Activated naive CD8-positive, alpha-beta T cell (primary cell): ENCODE results near the gene CMTM8.

Experiments used
- H3K27ac Mint-ChIP-seq: one replicate; pipeline ENCODE4 v1.8.0; 2021; ENCODE audit warnings: mixed read lengths
- H3K27me3 Mint-ChIP-seq: one replicate; pipeline ENCODE4 v1.8.0; 2021; ENCODE audit warnings: mixed read lengths
- H3K36me3 Mint-ChIP-seq: one replicate; pipeline ENCODE4 v1.8.0; 2021; ENCODE audit warnings: mixed read lengths
- H3K4me1 Mint-ChIP-seq: one replicate; pipeline ENCODE4 v1.8.0; 2021; ENCODE audit warnings: low read depth, mixed read lengths
- H3K4me3 Mint-ChIP-seq: one replicate; pipeline ENCODE4 v1.8.0; 2021; ENCODE audit warnings: mild to moderate bottlenecking, mixed read lengths
- H3K9me3 Mint-ChIP-seq: one replicate; pipeline ENCODE4 v1.8.0; 2021; ENCODE audit warnings: low read depth, mixed read lengths

CMTM8 gene

DNA sequence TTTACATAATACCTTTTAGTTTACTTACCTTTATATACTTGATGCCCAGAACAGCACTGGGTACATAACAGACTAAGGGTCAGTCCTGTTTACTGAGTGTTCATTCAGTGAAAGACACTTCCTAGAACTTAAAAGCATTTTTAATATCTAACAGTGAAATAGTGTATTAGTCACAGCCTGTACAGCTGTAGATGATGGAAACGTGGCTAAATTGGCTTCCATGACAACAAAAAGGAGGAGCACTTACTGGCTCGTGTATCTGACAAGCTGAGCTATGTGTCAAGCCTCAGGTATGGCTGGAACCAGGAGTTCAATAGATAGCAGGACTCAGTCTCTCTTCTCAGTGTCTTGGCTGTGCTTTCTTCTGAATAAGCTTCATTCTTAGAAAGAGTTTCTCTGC, 40.2 kb downstream of the CMTM8 start:
- H3K27me3 Mint-ChIP-seq: no peaks in the 10 kb centered on the region
- H3K36me3 Mint-ChIP-seq: peaks cover 6% of the 10 kb centered on the region
- H3K4me1 Mint-ChIP-seq: peaks cover 18% of the 10 kb centered on the region
- no peak overlapping the region for H3K27ac Mint-ChIP-seq
- H3K4me3 Mint-ChIP-seq: no peak overlapping the region
- no peaks in the 10 kb centered on the region for H3K9me3 Mint-ChIP-seq

DNA sequence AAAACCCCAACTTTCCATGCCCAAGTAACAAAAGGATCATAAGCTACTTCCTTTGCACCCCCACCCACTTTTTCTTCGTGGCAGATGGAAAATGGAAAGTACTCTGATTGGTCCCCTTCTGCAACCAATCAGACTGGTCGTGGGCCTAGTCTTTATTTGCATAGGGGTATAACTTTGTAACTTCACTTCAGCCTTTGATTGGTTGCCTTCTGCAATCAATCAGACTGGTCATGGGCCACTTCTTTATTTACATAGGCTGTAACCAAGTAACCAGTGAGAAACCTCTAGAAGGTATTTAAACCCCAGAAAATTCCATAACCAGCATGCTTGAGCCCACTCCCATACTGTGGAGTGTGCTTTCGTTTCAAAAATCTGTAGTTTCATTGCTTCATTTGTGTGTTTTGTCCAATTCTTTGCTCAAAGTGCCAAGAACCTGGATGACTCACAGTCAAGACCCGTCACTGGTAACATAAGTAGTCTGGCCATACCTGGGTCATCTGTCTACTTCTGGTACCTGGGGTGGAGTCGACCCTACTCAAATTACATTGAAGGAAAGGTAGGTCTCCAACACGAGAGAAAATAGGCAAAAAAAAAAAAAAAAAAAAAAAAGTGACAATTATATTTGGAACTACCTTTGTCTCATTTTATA, 41.9 kb downstream of the CMTM8 start:
- no peaks in the 10 kb centered on the region for H3K9me3 Mint-ChIP-seq
- H3K36me3 Mint-ChIP-seq: peaks cover 6% of the 10 kb centered on the region
- peaks cover 25% of the 10 kb centered on the region for H3K4me1 Mint-ChIP-seq
- no peak overlapping the region for H3K4me3 Mint-ChIP-seq
- no peaks in the 10 kb centered on the region for H3K27me3 Mint-ChIP-seq
- no peak overlapping the region for H3K27ac Mint-ChIP-seq

DNA sequence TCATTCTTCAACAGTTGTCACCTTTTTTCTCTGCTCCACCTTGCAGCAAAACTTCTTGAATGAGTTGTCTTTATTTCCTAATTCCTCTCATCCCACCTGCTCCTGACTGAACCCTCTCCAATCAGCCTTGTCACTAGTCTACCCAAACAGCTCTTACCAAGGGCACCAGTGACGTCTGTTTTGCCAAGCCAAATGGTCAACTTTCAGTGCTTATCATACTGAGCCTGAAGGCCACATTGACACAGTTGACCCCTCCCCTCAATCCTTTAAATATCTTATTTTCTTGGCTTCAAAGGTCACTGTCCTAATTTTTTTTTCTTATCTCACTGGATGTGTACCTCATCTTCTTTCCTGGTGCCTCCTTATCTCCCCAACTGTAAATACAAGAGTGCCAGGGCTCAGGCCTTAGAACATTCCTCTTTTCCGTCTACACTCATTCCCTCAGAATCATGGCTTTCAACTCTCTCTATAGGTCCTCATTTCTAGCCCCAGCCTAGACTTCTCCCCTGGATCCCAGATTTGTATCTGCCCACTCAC, 43.2 kb downstream of the CMTM8 start:
- Mint-ChIP-seq H3K27ac (no peak overlapping the region), H3K4me1 (peaks cover 32% of the 10 kb centered on the region), H3K9me3 (no peaks in the 10 kb centered on the region), H3K36me3 (peaks cover 4% of the 10 kb centered on the region), H3K4me3 (no peak overlapping the region), H3K27me3 (no peaks in the 10 kb centered on the region)

DNA sequence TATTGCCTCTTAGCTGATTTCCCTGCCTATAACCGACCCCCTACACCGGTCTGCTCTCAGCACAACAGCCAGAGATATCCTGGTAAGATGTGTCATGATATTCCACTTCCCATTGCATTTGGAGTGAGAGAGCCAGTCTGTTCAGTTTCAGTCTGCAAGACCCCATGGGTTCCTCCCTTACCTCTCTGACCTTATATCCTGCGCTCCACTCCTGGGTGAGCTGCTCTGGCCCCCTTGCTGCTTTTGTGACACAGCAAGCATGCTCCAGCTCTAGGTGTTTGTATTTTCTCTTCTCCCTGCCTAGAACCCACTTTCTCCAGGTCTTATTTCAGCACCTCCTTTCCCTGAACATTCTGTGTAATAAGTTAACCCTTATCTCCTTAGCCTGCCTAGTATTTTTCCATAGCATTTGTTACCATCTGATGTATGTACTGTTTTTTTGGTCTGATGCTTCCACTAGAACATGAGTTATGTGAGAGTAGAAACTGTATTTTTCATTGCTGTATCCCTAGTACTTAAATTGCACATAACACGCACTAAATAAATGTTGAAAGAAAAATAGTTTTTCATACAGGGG, 44.2 kb downstream of the CMTM8 start:
- Mint-ChIP-seq H3K4me3 (no peak overlapping the region), H3K27ac (no peak overlapping the region), H3K9me3 (no peaks in the 10 kb centered on the region), H3K4me1 (peaks cover 36% of the 10 kb centered on the region), H3K27me3 (no peaks in the 10 kb centered on the region), H3K36me3 (peaks cover 4% of the 10 kb centered on the region)

DNA sequence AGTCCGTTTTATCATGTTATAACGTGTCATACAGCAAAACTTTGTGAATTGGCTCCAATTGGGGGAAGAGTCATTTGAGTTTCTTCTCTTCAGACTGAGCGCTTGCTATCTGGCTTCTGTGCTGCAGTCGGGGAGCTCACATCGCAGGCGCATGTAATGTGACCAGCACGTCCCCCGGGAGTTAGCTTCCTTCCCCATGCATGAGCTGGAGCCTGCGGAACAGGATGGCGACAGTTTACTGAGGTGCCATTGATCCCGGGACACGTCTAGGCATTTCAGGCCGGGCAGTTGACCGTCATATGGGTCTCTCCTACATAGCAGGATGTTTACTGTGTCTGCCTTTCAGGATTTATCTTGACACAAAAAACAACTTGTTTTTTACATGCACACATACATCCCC, 44.8 kb downstream of the CMTM8 start:
- H3K9me3 Mint-ChIP-seq: no peaks in the 10 kb centered on the region
- peaks cover 4% of the 10 kb centered on the region for H3K36me3 Mint-ChIP-seq
- no peak overlapping the region for H3K4me3 Mint-ChIP-seq
- H3K4me1 Mint-ChIP-seq: peaks cover 37% of the 10 kb centered on the region
- no peak overlapping the region for H3K27ac Mint-ChIP-seq
- H3K27me3 Mint-ChIP-seq: no peaks in the 10 kb centered on the region

DNA sequence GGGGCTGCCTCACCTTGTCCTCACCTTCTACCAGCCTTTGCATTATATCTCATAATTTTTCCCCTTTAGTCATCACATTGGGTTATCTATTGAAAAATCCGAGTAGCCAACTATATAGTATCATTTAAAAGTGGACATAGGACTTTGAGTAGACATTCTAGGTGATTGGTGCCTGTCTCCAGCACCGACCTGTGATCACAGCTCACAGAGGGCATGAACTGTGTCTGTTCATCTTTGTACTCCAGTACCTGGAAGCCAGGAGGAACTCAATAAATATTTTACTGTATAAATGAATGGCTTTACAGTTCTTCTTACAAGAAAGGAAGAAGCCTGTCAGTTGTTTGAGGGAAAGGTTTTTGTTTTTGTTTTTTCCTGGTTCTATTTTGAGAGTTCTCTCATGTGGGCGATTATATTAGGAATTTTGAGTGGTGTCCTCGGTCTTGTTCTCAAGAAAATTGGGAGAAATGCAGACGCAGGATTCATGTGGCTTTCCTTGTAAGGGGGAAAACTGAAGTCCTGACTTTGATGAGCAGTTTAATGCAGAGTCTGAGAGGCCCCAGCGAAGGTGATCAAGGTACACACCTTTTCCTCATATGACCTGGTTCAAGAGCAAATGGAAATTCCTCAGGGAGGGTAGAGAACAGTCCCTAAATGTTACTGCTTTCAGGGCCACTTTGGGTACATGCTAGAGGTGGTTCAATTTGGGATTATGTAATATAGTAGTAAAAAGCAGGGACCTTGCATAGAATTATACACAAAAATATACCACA, 46.1 kb downstream of the CMTM8 start:
- Mint-ChIP-seq H3K9me3 (no peaks in the 10 kb centered on the region), H3K27me3 (no peaks in the 10 kb centered on the region), H3K4me1 (peaks cover 46% of the 10 kb centered on the region), H3K4me3 (no peak overlapping the region), H3K36me3 (peaks cover 4% of the 10 kb centered on the region), H3K27ac (peak overlapping the region; percentile 72)

DNA sequence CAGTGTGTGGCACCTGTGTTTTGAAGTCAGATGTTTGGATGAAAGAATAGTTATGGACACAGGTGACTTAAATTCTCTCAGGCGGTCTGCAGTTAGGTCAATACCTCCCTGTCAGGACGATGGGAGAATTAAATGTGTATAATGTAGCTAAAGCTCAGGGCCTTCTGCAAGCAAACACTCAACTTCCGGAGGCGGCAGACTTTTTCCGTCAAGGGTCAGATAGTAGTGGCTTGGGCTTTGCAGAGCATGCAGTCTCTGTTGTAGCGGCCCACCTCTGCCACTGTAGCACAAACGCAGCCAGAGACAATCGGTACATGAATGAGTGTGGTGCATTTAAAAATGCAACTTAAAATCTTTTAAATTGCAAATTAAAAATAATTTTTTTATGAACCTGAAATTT, 47.4 kb downstream of the CMTM8 start:
- Mint-ChIP-seq H3K36me3 (peaks cover 4% of the 10 kb centered on the region), H3K27ac (peak overlapping the region; percentile 64), H3K4me3 (peak overlapping the region; percentile 22), H3K9me3 (no peaks in the 10 kb centered on the region), H3K4me1 (peaks cover 46% of the 10 kb centered on the region), H3K27me3 (no peaks in the 10 kb centered on the region)

DNA sequence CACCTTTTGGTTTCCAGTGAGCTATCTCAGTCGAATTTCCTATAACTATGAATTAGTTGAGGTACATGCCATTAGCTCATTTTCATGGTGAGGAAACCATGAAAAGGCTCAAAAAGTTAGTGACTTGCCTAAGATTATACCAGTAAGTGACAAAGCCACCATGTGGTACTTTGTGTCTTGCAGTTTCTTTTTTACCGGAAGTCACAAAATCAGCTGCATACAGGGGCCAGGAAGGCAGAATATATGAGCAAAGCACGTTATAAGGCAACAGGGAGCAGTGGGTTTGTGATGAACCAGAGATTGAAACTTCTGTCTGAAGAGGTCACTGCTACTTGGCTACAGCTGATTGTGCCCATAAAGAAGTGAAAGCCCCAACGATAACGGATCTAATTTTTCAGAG, 50.3 kb downstream of the CMTM8 start:
- no peaks in the 10 kb centered on the region for H3K36me3 Mint-ChIP-seq
- H3K27ac Mint-ChIP-seq: peak overlapping the region; percentile 75

DNA sequence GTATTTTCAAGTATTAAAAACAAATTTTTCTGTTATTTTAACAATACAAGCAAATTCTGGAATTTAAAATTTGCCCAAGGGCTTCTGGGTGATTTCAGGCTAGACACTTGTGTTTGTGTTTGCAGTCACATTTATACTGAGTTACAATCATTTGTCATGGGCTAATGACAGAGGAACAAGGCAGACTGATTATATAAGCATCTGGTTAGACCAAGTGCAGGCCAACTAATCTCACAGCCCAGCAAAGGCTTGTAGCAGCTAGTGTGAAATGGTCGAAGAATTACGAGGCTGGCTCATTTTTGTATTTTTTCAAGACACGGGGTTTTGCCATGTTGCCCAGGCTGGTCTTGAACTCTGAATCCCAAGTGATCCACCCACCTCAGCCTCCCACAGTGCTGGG, 52.1 kb downstream of the CMTM8 start:
- Mint-ChIP-seq H3K27ac (no peak overlapping the region), H3K4me3 (no peak overlapping the region)

More for the DNA sequence above, 50.3 kb downstream of the CMTM8 start:
- peak overlapping the region; percentile 1 for H3K4me3 Mint-ChIP-seq
- no peaks in the 10 kb centered on the region for H3K27me3 Mint-ChIP-seq
- H3K9me3 Mint-ChIP-seq: no peaks in the 10 kb centered on the region
- H3K4me1 Mint-ChIP-seq: peaks cover 37% of the 10 kb centered on the region

DNA sequence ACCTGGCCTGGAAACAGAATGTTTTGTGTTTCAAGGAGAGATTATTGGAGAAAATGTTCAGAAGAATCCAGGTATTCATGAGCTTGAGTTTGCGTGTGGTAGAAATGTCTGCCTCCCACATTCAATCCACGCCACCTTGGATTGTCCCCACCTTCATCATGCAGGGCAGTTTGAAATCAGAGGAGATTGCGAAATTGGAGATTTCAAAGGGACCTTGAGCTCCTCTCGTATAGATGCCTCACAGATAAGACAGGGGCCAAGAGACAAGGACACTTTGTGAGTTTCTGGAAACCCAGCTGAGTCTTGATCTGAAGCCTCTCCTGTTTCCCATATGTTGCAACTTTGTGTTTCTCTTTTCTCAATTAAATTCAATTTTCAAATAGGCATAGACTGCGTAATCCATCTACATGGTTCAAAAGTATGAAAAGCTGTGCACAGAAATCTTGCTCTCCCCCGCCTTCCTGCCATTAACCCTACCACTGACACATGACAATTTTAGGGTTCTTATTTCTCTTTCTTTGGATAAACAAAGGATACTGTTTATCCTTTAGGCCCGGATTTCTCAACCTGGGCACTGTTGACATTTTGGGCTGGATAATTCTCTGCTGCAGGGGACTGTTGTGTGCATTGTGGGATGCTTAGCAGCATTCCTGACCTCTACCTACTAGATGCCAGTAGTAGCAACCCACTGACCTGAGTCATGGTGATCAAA, 53.8 kb downstream of the CMTM8 start:
- no peaks in the 10 kb centered on the region for H3K27me3 Mint-ChIP-seq
- no peak overlapping the region for H3K4me3 Mint-ChIP-seq
- H3K36me3 Mint-ChIP-seq: no peaks in the 10 kb centered on the region
- no peak overlapping the region for H3K27ac Mint-ChIP-seq
- no peaks in the 10 kb centered on the region for H3K9me3 Mint-ChIP-seq
- H3K4me1 Mint-ChIP-seq: peaks cover 23% of the 10 kb centered on the region

More for the DNA sequence above, 52.1 kb downstream of the CMTM8 start:
- H3K36me3 Mint-ChIP-seq: no peaks in the 10 kb centered on the region
- H3K9me3 Mint-ChIP-seq: no peaks in the 10 kb centered on the region
- H3K27me3 Mint-ChIP-seq: no peaks in the 10 kb centered on the region
- H3K4me1 Mint-ChIP-seq: peaks cover 24% of the 10 kb centered on the region

DNA sequence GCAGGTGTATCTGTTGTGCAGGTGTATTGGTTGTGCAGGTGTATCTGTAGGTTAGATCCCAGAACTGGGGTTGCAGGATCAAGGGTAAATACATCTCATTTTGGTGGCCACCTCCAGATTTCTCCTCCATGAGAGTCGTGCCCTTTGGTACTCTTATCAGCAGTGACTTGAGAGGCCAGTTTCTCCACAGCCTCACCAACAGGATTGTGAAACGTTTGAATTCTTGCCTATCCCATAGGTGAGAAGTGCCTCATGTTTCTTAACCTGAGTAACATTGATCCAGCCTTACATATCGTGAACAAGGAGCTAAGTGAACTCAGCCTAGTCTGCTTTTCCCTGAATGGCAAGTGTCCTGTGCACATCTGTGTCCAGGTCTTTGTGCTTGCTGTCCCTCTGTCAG, 55.4 kb downstream of the CMTM8 start:
- H3K9me3 Mint-ChIP-seq: no peaks in the 10 kb centered on the region
- H3K36me3 Mint-ChIP-seq: no peaks in the 10 kb centered on the region
- no peaks in the 10 kb centered on the region for H3K27me3 Mint-ChIP-seq
- peaks cover 23% of the 10 kb centered on the region for H3K4me1 Mint-ChIP-seq
- no peak overlapping the region for H3K4me3 Mint-ChIP-seq
- no peak overlapping the region for H3K27ac Mint-ChIP-seq

DNA sequence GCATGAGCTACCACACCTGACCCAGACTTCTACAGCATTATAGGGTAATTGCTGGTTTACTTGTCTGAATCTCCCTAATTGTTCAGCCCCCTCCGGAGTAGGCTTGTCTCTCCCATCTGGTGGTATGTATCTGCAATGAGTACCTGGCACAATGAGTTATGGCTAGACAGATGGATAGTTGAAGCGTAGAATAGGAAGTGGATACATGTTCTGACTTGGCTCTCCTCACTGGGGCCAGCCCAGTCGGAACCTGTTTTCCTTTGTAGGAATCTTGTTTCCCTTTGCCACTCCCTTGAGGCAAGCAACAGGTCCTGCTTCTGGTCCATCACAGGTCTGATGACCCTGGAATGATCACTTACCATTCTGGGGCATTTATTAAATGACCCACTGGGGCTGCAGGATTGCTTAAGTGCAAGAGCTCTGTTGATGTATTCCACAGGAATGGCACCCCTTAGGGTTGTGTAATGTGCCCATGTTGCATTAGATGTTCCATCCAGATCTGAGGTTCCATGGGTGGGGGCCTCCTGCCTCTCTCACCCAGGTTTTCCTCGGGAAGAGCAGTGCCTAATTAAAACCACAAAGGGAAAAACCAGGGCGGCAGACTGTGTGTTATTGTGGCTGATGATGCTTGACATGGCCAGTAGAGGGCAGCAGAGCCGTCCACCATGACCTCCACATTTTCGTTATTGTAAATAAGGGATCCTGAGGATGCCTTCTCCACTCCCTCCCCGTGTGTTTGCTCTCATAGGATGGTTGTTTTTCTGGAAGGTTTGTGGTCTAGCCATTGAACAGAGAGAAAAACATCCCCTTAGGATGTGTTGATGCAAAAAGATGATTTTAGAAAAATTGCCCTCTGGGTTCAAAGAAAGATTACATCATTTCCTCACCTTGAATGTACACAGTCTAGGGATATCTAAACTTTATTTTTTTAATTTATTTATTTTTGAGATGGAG, 58.0 kb downstream of the CMTM8 start:
- Mint-ChIP-seq H3K4me3 (peak overlapping the region; percentile 68), H3K27me3 (no peaks in the 10 kb centered on the region), H3K4me1 (peaks cover 21% of the 10 kb centered on the region), H3K9me3 (no peaks in the 10 kb centered on the region), H3K36me3 (no peaks in the 10 kb centered on the region), H3K27ac (peak overlapping the region; percentile 80)

DNA sequence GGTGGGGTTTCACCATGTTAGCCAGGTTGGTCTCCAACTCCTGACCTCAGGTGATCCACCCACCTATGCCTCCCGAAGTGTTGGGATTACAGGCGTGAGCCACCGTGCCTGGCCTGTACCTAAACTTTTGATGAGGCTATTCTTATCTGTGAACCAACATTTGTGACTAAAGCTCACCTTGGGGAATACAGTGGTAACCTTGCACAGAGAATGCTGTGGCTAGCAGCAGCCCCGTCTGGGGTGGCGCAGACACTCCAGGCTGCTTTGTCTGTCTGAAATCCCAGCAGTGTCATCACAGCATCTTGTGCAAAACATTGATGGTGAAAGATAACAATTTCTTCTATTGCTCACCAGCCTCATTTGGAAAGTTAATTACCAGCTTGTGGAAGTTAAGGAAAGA, 58.9 kb downstream of the CMTM8 start:
- Mint-ChIP-seq H3K9me3 (no peaks in the 10 kb centered on the region), H3K36me3 (no peaks in the 10 kb centered on the region), H3K27ac (peak overlapping the region; percentile 84), H3K4me3 (peak overlapping the region; percentile 52), H3K4me1 (peaks cover 29% of the 10 kb centered on the region), H3K27me3 (no peaks in the 10 kb centered on the region)

DNA sequence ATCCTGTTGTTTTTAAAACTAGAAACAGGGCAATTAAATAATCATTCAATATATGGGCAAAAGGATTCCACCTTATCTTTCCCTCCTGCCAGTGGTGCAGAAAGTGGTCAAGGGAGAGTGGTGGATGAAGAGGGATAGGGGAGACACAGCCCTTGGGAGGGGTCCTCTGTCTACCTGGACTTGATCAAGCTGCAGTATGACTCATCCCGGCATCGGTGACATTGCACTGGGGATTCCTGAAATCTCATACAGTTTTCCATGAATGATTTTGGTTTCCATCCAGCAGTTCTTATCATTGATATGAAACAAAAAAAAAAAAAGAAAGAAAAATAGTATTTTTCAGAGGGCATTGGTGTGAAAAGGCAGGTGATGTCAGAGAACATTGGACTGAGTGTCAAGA, 62.9 kb downstream of the CMTM8 start:
- Mint-ChIP-seq H3K4me3 (no peak overlapping the region), H3K27me3 (no peaks in the 10 kb centered on the region), H3K36me3 (peaks cover 4% of the 10 kb centered on the region), H3K9me3 (no peaks in the 10 kb centered on the region), H3K4me1 (peaks cover 60% of the 10 kb centered on the region), H3K27ac (no peak overlapping the region)
